WTC11 (cell line): ENCODE results near the gene VPS8. TPM values are rescaled to one million over a fixed set of nuclear protein-coding genes. Genes with fewer than 3 reads are reported as not detected.

Source experiments
- ATAC-seq: fragments of 200-7000 bp; cut with Tn5 transposase; 2 replicates; pipeline ENCODE4 v1.10.0; 2021; ENCODE audit warnings: mild to moderate bottlenecking, moderate library complexity
- CTCF ChIA-PET: fragments of 300-600 bp; sonication (Branson Sonifier 250); formaldehyde crosslinking; loops from one replicate; lab custom pipeline; 2021; ENCODE audit warnings: antibody characterized with exemption; lab: Charles Lee
- POLR2A ChIA-PET: fragments of 350-600 bp; sonication (Branson Sonifier 250); formaldehyde crosslinking; loops from one replicate; lab custom pipeline; 2021; ENCODE audit warnings: antibody characterized with exemption; lab: Charles Lee
- DNase-seq: peaks from one replicate; pipeline ENCODE4 v3.0.0; 2021; ENCODE audit warnings: low spot score
- H3K27ac Mint-ChIP-seq: 2 replicates; pipeline ENCODE4 v1.8.0; 2021; ENCODE audit warnings: mixed read lengths
- H3K27me3 Mint-ChIP-seq: 2 replicates; pipeline ENCODE4 v1.8.0; 2021; ENCODE audit warnings: low read depth, mild to moderate bottlenecking, moderate library complexity, mixed read lengths
- H3K36me3 Mint-ChIP-seq: 2 replicates; pipeline ENCODE4 v1.8.0; 2021; ENCODE audit warnings: mixed read lengths
- H3K4me1 Mint-ChIP-seq: 2 replicates; pipeline ENCODE4 v1.8.0; 2022; ENCODE audit warnings: mixed read lengths
- H3K4me3 Mint-ChIP-seq: 2 replicates; pipeline ENCODE4 v1.8.0; 2021; ENCODE audit warnings: mild to moderate bottlenecking, moderate library complexity, mixed read lengths
- H3K9me3 Mint-ChIP-seq: 2 replicates; pipeline ENCODE4 v1.8.0; 2021; ENCODE audit warnings: mixed read lengths
- ATF2 ChIP-seq: sonication (generic); formaldehyde crosslinking; IDR thresholded peaks from 2 replicates; pipeline ENCODE4 v1.8.1; 2022; ENCODE audit warnings: low read depth, missing genetic modification reagents, borderline replicate concordance
- CREB1 ChIP-seq: sonication (generic); formaldehyde crosslinking; IDR thresholded peaks from 2 replicates; pipeline ENCODE4 v1.8.0; 2023; ENCODE audit warnings: mild to moderate bottlenecking, missing genetic modification reagents
- CREM ChIP-seq: sonication (generic); formaldehyde crosslinking; IDR thresholded peaks from 2 replicates; pipeline ENCODE4 v1.8.1; 2022; ENCODE audit warnings: mild to moderate bottlenecking, missing genetic modification reagents, moderate library complexity
- ELF4 ChIP-seq: sonication (generic); formaldehyde crosslinking; IDR thresholded peaks from 2 replicates; pipeline ENCODE4 v1.8.1; 2022; ENCODE audit warnings: low read depth, mild to moderate bottlenecking, moderate library complexity, missing genetic modification reagents
- GRHL2 ChIP-seq: fragments of 250-450 bp; sonication (Bioruptor Pico); IDR thresholded peaks from 2 replicates; pipeline ENCODE4 v1.8.0; 2022; ENCODE audit warnings: mild to moderate bottlenecking, moderate library complexity; ENCODE audit not compliant: insufficient replicate concordance, severe bottlenecking
- HMGXB4 ChIP-seq: sonication (generic); formaldehyde crosslinking; IDR thresholded peaks from 2 replicates; pipeline ENCODE4 v1.8.1; 2023; ENCODE audit warnings: mild to moderate bottlenecking, moderate library complexity, missing genetic modification reagents
- IRF1 ChIP-seq: sonication (generic); formaldehyde crosslinking; IDR thresholded peaks from 2 replicates; pipeline ENCODE4 v1.8.0; 2023; ENCODE audit warnings: missing genetic modification reagents
- MAX ChIP-seq: sonication (generic); formaldehyde crosslinking; IDR thresholded peaks from 2 replicates; pipeline ENCODE4 v1.8.0; 2022; ENCODE audit warnings: mild to moderate bottlenecking, missing genetic modification reagents
- MLX ChIP-seq: sonication (generic); formaldehyde crosslinking; IDR thresholded peaks from 2 replicates; pipeline ENCODE4 v1.8.1; 2023; ENCODE audit warnings: mild to moderate bottlenecking, missing genetic modification reagents, moderate library complexity
- NR1H2 ChIP-seq: sonication (generic); formaldehyde crosslinking; IDR thresholded peaks from 2 replicates; pipeline ENCODE4 v1.9.0; 2021; ENCODE audit warnings: mild to moderate bottlenecking, moderate library complexity, missing genetic modification reagents
- NR3C1 ChIP-seq: sonication (generic); formaldehyde crosslinking; conservative IDR thresholded peaks from 2 replicates; pipeline ENCODE4 v1.8.1; 2023; ENCODE audit warnings: low read depth, mild to moderate bottlenecking, missing genetic modification reagents
- OVOL2 ChIP-seq: fragments of 250-450 bp; sonication (Bioruptor Pico); IDR thresholded peaks from 2 replicates; pipeline ENCODE4 v1.9.0; 2021; ENCODE audit warnings: mild to moderate bottlenecking, borderline replicate concordance
- PRRX2 ChIP-seq: fragments of 250-450 bp; sonication (Bioruptor Pico); IDR thresholded peaks from 2 replicates; pipeline ENCODE4 v1.8.0; 2021; ENCODE audit warnings: mild to moderate bottlenecking
- SMAD4 ChIP-seq: sonication (generic); formaldehyde crosslinking; IDR thresholded peaks from 2 replicates; pipeline ENCODE4 v1.8.0; 2022; ENCODE audit warnings: mild to moderate bottlenecking, missing genetic modification reagents
- STAT6 ChIP-seq: sonication (generic); formaldehyde crosslinking; conservative IDR thresholded peaks from 2 replicates; pipeline ENCODE4 v1.8.1; 2023; ENCODE audit warnings: mild to moderate bottlenecking, low read depth, missing genetic modification reagents, moderate library complexity
- TCF7 ChIP-seq: sonication (generic); formaldehyde crosslinking; IDR thresholded peaks from 2 replicates; pipeline ENCODE4 v1.8.0; 2022; ENCODE audit warnings: mild to moderate bottlenecking, low read depth, missing genetic modification reagents, moderate library complexity
- TEAD1 ChIP-seq: sonication (generic); formaldehyde crosslinking; IDR thresholded peaks from 2 replicates; pipeline ENCODE4 v1.8.0; 2022; ENCODE audit warnings: mild to moderate bottlenecking, missing genetic modification reagents
- TP53 ChIP-seq: sonication (generic); formaldehyde crosslinking; IDR thresholded peaks from 2 replicates; pipeline ENCODE4 v1.8.1; 2023; ENCODE audit warnings: mild to moderate bottlenecking, missing genetic modification reagents
- USF2 ChIP-seq: sonication (generic); formaldehyde crosslinking; IDR thresholded peaks from 2 replicates; pipeline ENCODE4 v1.8.1; 2023; ENCODE audit warnings: mild to moderate bottlenecking, missing genetic modification reagents, moderate library complexity
- ZBTB21 ChIP-seq: sonication (generic); formaldehyde crosslinking; IDR thresholded peaks from 2 replicates; pipeline ENCODE4 v1.8.1; 2023; ENCODE audit warnings: mild to moderate bottlenecking, missing genetic modification reagents, borderline replicate concordance
- ZBTB43 ChIP-seq: sonication (generic); formaldehyde crosslinking; IDR thresholded peaks from 2 replicates; pipeline ENCODE4 v1.8.1; 2023; ENCODE audit warnings: mild to moderate bottlenecking, missing genetic modification reagents
- ZNF232 ChIP-seq: sonication (generic); formaldehyde crosslinking; IDR thresholded peaks from 2 replicates; pipeline ENCODE4 v1.8.0; 2022; ENCODE audit warnings: mild to moderate bottlenecking, missing genetic modification reagents
- ZNF263 ChIP-seq: sonication (generic); formaldehyde crosslinking; IDR thresholded peaks from 2 replicates; pipeline ENCODE4 v1.8.1; 2022; ENCODE audit warnings: low read depth, mild to moderate bottlenecking, moderate library complexity, missing genetic modification reagents
- ZNF671 ChIP-seq: fragments of 250-450 bp; sonication (Bioruptor Pico); IDR thresholded peaks from 2 replicates; pipeline ENCODE4 v1.8.0; 2021; ENCODE audit warnings: mild to moderate bottlenecking
- total RNA-seq: library from RNA; stranded (reverse); gene quantifications from 3 replicates; pipeline ENCODE4 v1.2.3, GENCODE V29; 2021

The VPS8 gene
- total RNA-seq, 1 experiment from 2014 or later, result 44.9 TPM

GRCh38 chr3:184807549-184807948 is 4.4 kb upstream of the VPS8 start (continued):
- no peak for TF ChIP-seq MAX (CRISPR knock-in tag)
- TF ChIP-seq OVOL2 (CRISPR knock-in tag), result no peak
- TF ChIP-seq USF2 (CRISPR knock-in tag), result no peak

GRCh38 chr3:184808021-184808420 is 3.9 kb upstream of the VPS8 start:
- Mint-ChIP-seq H3K27ac (no peak overlapping the region), H3K4me3 (no peak overlapping the region), H3K9me3 (no peaks in the 10 kb centered on the region), H3K4me1 (peaks cover 4% of the 10 kb centered on the region), H3K36me3 (no peaks in the 10 kb centered on the region), H3K27me3 (no peaks in the 10 kb centered on the region)
- TF ChIP-seq CREM (CRISPR knock-in tag) (no peak), PRRX2 (CRISPR knock-in tag) (no peak), SMAD4 (CRISPR knock-in tag) (no peak), GRHL2 (CRISPR knock-in tag) (no peak), ZNF671 (CRISPR knock-in tag) (no peak), ATF2 (CRISPR knock-in tag) (no peak), TP53 (CRISPR knock-in tag) (no peak), TEAD1 (no peak), TCF7 (CRISPR knock-in tag) (no peak), NR1H2 (CRISPR knock-in tag) (no peak)
- POLR2A ChIA-PET, result interaction anchor here (0.6 kb wide), 1 partner anchor 80 kb away, joined by 4 read pairs; no protein-coding TSS in a partner anchor
- peak; percentile 21; the same call in 1 of the 2 replicates for ATAC-seq
- CTCF ChIA-PET, result interaction anchor here (0.6 to 4.0 kb wide), 7 partner anchors 10 to 294 kb away, joined by 3 to 14 read pairs (median 3); partner anchors contain the start of gene EPHB3
- no peak for DNase-seq

GRCh38 chr3:184810146-184810545 is 1.8 kb upstream of the VPS8 start:
- Mint-ChIP-seq H3K4me3 (no peak overlapping the region), H3K4me1 (peaks cover 11% of the 10 kb centered on the region), H3K36me3 (no peaks in the 10 kb centered on the region), H3K9me3 (no peaks in the 10 kb centered on the region), H3K27me3 (no peaks in the 10 kb centered on the region), H3K27ac (no peak overlapping the region)
- ChIA-PET POLR2A (no interaction called here), CTCF (interaction anchor here (0.8 to 4.0 kb wide), 3 partner anchors 196 to 342 kb away, joined by 3 to 14 read pairs (median 3); partner anchors contain the start of gene EPHB3)
- no peak for ATAC-seq
- DNase-seq, result no peak
- TF ChIP-seq ELF4 (CRISPR knock-in tag) (no peak), ZNF263 (no peak), NR3C1 (CRISPR knock-in tag) (no peak), HMGXB4 (CRISPR knock-in tag) (no peak), CREB1 (CRISPR knock-in tag) (no peak), ZNF671 (CRISPR knock-in tag) (no peak), MLX (no peak), ZBTB21 (CRISPR knock-in tag) (no peak), IRF1 (CRISPR knock-in tag) (no peak), TEAD1 (no peak), ZBTB43 (CRISPR knock-in tag) (no peak), STAT6 (CRISPR knock-in tag) (no peak), MAX (CRISPR knock-in tag) (no peak), ZNF232 (CRISPR knock-in tag) (no peak)
